Neuronal stem cell (in vitro differentiated cells): ENCODE measurements around the gene GGA3.

Experiments
- DNase-seq: peaks from one replicate; pipeline ENCODE4 v3.0.0-alpha.2; 2013; ENCODE audit warnings: low spot score
- H2AFZ ChIP-seq: one replicate; pipeline ENCODE4 v1.6.1; 2013; ENCODE audit warnings: mild to moderate bottlenecking, low read length, inconsistent platforms
- H2AK5ac ChIP-seq: 2 replicates; pipeline ENCODE4 v1.6.1; 2013; ENCODE audit warnings: low read depth, mild to moderate bottlenecking, inconsistent platforms, low read length, moderate library complexity, mixed read lengths
- H2BK120ac ChIP-seq: 2 replicates; pipeline ENCODE4 v1.6.1; 2013; ENCODE audit warnings: low read depth, mild to moderate bottlenecking, inconsistent platforms, low read length, moderate library complexity, mixed read lengths
- H2BK12ac ChIP-seq: one replicate; pipeline ENCODE4 v1.6.1; 2013; ENCODE audit warnings: low read length, inconsistent platforms
- H2BK15ac ChIP-seq: 2 replicates; pipeline ENCODE4 v1.6.1; 2013; ENCODE audit warnings: mild to moderate bottlenecking, low read length, inconsistent platforms, mixed read lengths
- H2BK5ac ChIP-seq: one replicate; pipeline ENCODE4 v1.6.1; 2013; ENCODE audit warnings: inconsistent platforms, mild to moderate bottlenecking, low read length, moderate library complexity
- H3K14ac ChIP-seq: one replicate; pipeline ENCODE4 v1.6.1; 2013; ENCODE audit warnings: low read length, inconsistent platforms
- H3K18ac ChIP-seq: 2 replicates; pipeline ENCODE4 v1.6.1; 2013; ENCODE audit warnings: low read length, inconsistent platforms
- H3K23ac ChIP-seq: 2 replicates; pipeline ENCODE4 v1.6.1; 2013; ENCODE audit warnings: low read depth, mild to moderate bottlenecking, mixed read lengths, low read length, inconsistent platforms; ENCODE audit not compliant: poor library complexity
- H3K27ac ChIP-seq: replicated peaks from 3 replicates; pipeline ENCODE4 v1.5.1; 2013; ENCODE audit warnings: low read length, inconsistent platforms
- H3K27me3 ChIP-seq, 3 experiments: 2 replicates each; pipeline ENCODE4 v1.6.1; 2013; ENCODE audit warnings: low read length in 3 of 3, mild to moderate bottlenecking in 2 of 3, inconsistent platforms in 1 of 3, low read depth in 1 of 3, mixed read lengths in 1 of 3, moderate library complexity in 1 of 3; ENCODE audit not compliant: control insufficient read depth in 3 of 3, insufficient read depth in 3 of 3
- H3K36me3 ChIP-seq, 2 donors: replicated peaks in 1 of 2; 2 replicates each; pipeline ENCODE4 v1.6.1; 2013; ENCODE audit warnings: low read length in 2 of 2; ENCODE audit not compliant: control insufficient read depth in 2 of 2, insufficient read depth in 2 of 2
- H3K4ac ChIP-seq: 2 replicates; pipeline ENCODE4 v1.6.1; 2013; ENCODE audit warnings: inconsistent platforms, mild to moderate bottlenecking, low read length, moderate library complexity
- H3K4me1 ChIP-seq, 2 donors: 1 replicate in 1 of 2; 2 replicates in 1 of 2; pipeline ENCODE4 v1.6.1; 2013; ENCODE audit warnings: low read length in 2 of 2, low read depth in 1 of 2; ENCODE audit not compliant: control insufficient read depth in 2 of 2, insufficient read depth in 1 of 2
- H3K4me2 ChIP-seq: one replicate; pipeline ENCODE4 v1.6.1; 2013; ENCODE audit warnings: mild to moderate bottlenecking, low read length, inconsistent platforms; ENCODE audit not compliant: insufficient read depth, poor library complexity, severe bottlenecking
- H3K4me3 ChIP-seq, 2 donors: 2 replicates each; pipeline ENCODE4 v1.5.1; 2013; ENCODE audit warnings: low read length in 2 of 2, mild to moderate bottlenecking in 2 of 2, inconsistent platforms in 1 of 2, moderate library complexity in 1 of 2
- H3K79me1 ChIP-seq: one replicate; pipeline ENCODE4 v1.6.1; 2013; ENCODE audit warnings: low read depth, mild to moderate bottlenecking, inconsistent platforms, low read length, moderate library complexity
- H3K9ac ChIP-seq: one replicate; pipeline ENCODE4 v1.6.1; 2013; ENCODE audit warnings: mild to moderate bottlenecking, low read depth, low read length, inconsistent platforms; ENCODE audit not compliant: poor library complexity
- H3K9me3 ChIP-seq, 2 donors: replicated peaks in 1 of 2; 2 replicates each; pipeline versions ENCODE3 to v1.6.1; 2013; ENCODE audit warnings: low read length in 2 of 2, mild to moderate bottlenecking in 2 of 2, inconsistent platforms in 1 of 2, low read depth in 1 of 2, mixed read lengths in 1 of 2, moderate library complexity in 1 of 2; ENCODE audit not compliant: control insufficient read depth in 2 of 2, insufficient read depth in 1 of 2
- H4K8ac ChIP-seq: one replicate; pipeline ENCODE4 v1.6.1; 2013; ENCODE audit warnings: low read depth, mild to moderate bottlenecking, inconsistent platforms, low read length, moderate library complexity
- H4K91ac ChIP-seq: one replicate; pipeline ENCODE4 v1.6.1; 2013; ENCODE audit warnings: low read length, low read depth, mild to moderate bottlenecking, inconsistent platforms; ENCODE audit not compliant: poor library complexity
- WGBS, 2 donors: extraction: QIAGEN DNeasy Blood & Tissue Kit; methylation state at CpG; one replicate each; pipeline ENCODE4 v1.1.7; 2013; ENCODE audit warnings: missing lambda C conversion rate in 2 of 2, mixed read lengths in 1 of 2; ENCODE audit not compliant: insufficient read length in 2 of 2, insufficient replicate concordance in 1 of 2; ENCODE audit errors: extremely low coverage in 2 of 2; 5-methylcytosine and 5-hydroxymethylcytosine counted together

GGA3 gene

DNA sequence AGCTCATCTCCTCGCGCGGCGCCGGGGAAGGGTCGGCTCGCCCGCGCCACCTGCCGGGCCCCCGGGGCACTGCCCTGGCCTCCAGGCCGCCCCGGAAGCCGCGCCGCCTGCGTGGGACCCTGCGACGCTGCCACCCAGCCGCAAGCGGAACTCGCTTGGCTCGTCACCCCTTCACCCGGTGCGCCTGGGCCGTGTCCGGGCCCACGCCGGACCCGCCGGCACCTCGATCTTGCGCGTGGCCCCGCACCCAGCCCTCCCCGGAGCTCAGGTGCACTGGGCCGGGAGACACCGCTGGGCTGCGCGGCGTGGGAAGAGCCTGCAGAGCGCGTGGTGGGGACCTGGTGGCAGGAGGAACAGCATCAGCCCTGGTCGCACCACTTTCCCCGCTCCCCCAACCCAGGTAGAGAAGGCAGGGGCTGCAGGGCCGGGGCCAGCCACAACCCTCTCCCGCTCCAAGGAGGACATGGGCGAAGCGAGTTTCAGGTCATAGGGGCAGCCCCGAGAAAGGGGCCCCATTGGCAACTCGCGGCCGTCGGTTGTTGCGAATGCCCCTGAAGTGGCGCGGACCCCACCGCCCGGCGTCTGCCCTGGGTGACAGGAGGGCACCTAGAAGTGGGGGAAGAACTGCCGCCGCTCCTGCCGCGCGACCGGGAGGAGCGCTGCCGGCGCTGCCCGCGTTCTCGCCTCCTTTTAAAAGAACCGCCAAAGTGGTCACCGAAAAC lies 10.0 kb upstream of the GGA3 start:
- Histone ChIP-seq H2AFZ (peak overlapping the region; percentile 99), H3K18ac (peak overlapping the region; percentile 99), H3K4me2 (peak overlapping the region; percentile 95), H3K27me3 (no peaks in the 10 kb centered on the region), H2BK120ac (no peak overlapping the region), H3K4me1 (peaks cover 3 to 4% of the 10 kb centered on the region in 2 donors), H2BK5ac (peak overlapping the region; percentile 41), H3K4me3 (peak overlapping the region; percentile 95), H3K23ac (peak overlapping the region; percentile 97), H4K8ac (peak overlapping the region; percentile 55), H3K9me3 (no peaks in the 10 kb centered on the region), H3K14ac (peak overlapping the region; percentile 83), H3K27ac (no peak overlapping the region), H3K36me3 (peaks cover 17 to 37% of the 10 kb centered on the region in 2 donors), H3K9ac (peak overlapping the region; percentile 94), H3K79me1 (peaks cover 4% of the 10 kb centered on the region), H3K4ac (peak overlapping the region; percentile 76), H2BK12ac (peak overlapping the region; percentile 93), H2AK5ac (peak overlapping the region; percentile 90), H4K91ac (no peak overlapping the region), H2BK15ac (peak overlapping the region; percentile 94)
- DNase-seq, result peak; percentile 78
- no CpG with 5 or more reads among the region's 74 CpGs for WGBS, 2 donors

- peak within 1 kb of the TSS; percentile 94 for H3K9ac ChIP-seq
- H4K91ac ChIP-seq, result peak within 1 kb of the TSS; percentile 56
- H3K4me2 ChIP-seq, result peak within 1 kb of the TSS; percentile 97
- WGBS, 2 donors, result no CpG with 5 or more reads among the region's 39 CpGs
- peak within 1 kb of the TSS; percentile 83 for H3K14ac ChIP-seq
- peak within 1 kb of the TSS; percentile 33 for H3K27ac ChIP-seq
- H3K36me3 ChIP-seq, result peaks cover 20 to 41% of the 10 kb centered on the region in 2 donors
- no peaks in the 10 kb centered on the region for H3K27me3 ChIP-seq
- peak within 1 kb of the TSS; percentile 55 for H4K8ac ChIP-seq
- H3K23ac ChIP-seq, result peak within 1 kb of the TSS; percentile 97
- H3K79me1 ChIP-seq, result peaks cover 4% of the 10 kb centered on the region
- H3K4ac ChIP-seq, result peak within 1 kb of the TSS; percentile 76
- peak within 1 kb of the TSS; percentile 93 for H2BK12ac ChIP-seq
- H3K18ac ChIP-seq, result peak within 1 kb of the TSS; percentile 99
- no peak within 1 kb of the TSS for H2BK120ac ChIP-seq
- H3K4me3 ChIP-seq, result peak within 1 kb of the TSS; percentile 95
- H2AFZ ChIP-seq, result peak within 1 kb of the TSS; percentile 99
- peak within 1 kb of the TSS; percentile 94 for H2BK15ac ChIP-seq
- no peak for DNase-seq
- H2AK5ac ChIP-seq, result peak within 1 kb of the TSS; percentile 90
- peaks cover 3 to 4% of the 10 kb centered on the region in 2 donors for H3K4me1 ChIP-seq
- peak within 1 kb of the TSS; percentile 41 for H2BK5ac ChIP-seq
- no peaks in the 10 kb centered on the region for H3K9me3 ChIP-seq
Observed at GRCh38 chr17:75270966-75271232, 9.5 kb upstream of the GGA3 start, which contains the start of gene MIF4GD. TSS of gene MIF4GD (minus strand) at chr17:75271231. CDS start at chr17:75270195, 1,036 bp downstream.

- Histone ChIP-seq H2BK120ac (no peak overlapping the region), H3K9ac (peak overlapping the region; percentile 92), H3K4ac (no peak overlapping the region), H3K4me3 (peak overlapping the region; percentile 88 to 95), H2BK12ac (no peak overlapping the region), H3K9me3 (no peaks in the 10 kb centered on the region), H3K18ac (peak overlapping the region; percentile 97), H4K91ac (peak overlapping the region; percentile 56), H3K36me3 (peaks cover 25 to 47% of the 10 kb centered on the region in 2 donors), H3K4me2 (peak overlapping the region; percentile 97), H3K23ac (peak overlapping the region; percentile 97), H3K14ac (peak overlapping the region; percentile 76), H2AK5ac (peak overlapping the region; percentile 86), H2AFZ (peak overlapping the region; percentile 96), H2BK15ac (no peak overlapping the region), H4K8ac (no peak overlapping the region), H2BK5ac (no peak overlapping the region), H3K79me1 (peaks cover 4% of the 10 kb centered on the region), H3K4me1 (peaks cover 3 to 4% of the 10 kb centered on the region in 2 donors), H3K27me3 (no peaks in the 10 kb centered on the region), H3K27ac (peak overlapping the region; percentile 33)
- DNase-seq, result peak; percentile 50
- WGBS, 2 donors, result no CpG with 5 or more reads among the region's 47 CpGs
Observed at GRCh38 chr17:75270218-75270965, 9.0 kb upstream of the GGA3 start.

DNA sequence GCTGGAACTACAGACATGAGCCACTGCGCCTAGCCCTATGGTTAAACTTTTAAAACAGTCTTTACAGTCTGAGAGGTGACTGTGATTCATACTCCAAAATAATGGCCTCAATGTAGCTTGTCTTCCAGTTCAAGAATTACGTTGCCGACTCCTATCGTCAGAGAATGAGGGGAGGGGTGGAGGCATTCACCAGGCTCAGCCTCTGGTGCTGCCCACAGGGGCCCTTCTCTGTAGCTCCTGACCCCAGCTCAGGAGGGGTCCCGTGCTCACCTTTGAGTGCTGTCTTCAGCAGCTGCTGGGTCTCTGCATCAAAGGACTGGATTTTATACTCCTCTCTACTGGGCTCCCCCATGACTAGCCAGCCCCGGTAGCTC lies 8.4 kb upstream of the GGA3 start:
- no peak overlapping the region for H3K4ac ChIP-seq
- H3K27ac ChIP-seq, result no peak overlapping the region
- peak overlapping the region; percentile 76 for H3K14ac ChIP-seq
- H2BK5ac ChIP-seq, result no peak overlapping the region
- H3K27me3 ChIP-seq, result no peaks in the 10 kb centered on the region
- no peak overlapping the region for H4K91ac ChIP-seq
- peaks cover 3 to 4% of the 10 kb centered on the region in 2 donors for H3K4me1 ChIP-seq
- peak overlapping the region; percentile 86 for H2AK5ac ChIP-seq
- peak overlapping the region; percentile 75 for H3K9ac ChIP-seq
- peak overlapping the region; percentile 96 for H2AFZ ChIP-seq
- H3K18ac ChIP-seq, result no peak overlapping the region
- H2BK12ac ChIP-seq, result no peak overlapping the region
- no peak overlapping the region for H4K8ac ChIP-seq
- no peak overlapping the region for H2BK120ac ChIP-seq
- peak overlapping the region; percentile 97 for H3K23ac ChIP-seq
- H3K79me1 ChIP-seq, result peaks cover 4% of the 10 kb centered on the region
- WGBS, 2 donors, result no CpG with 5 or more reads among the region's 6 CpGs
- no peak overlapping the region for H2BK15ac ChIP-seq
- no peaks in the 10 kb centered on the region for H3K9me3 ChIP-seq
- H3K4me3 ChIP-seq, result peak overlapping the region; percentile 88 to 95
- H3K4me2 ChIP-seq, result peak overlapping the region; percentile 97
- H3K36me3 ChIP-seq, result peaks cover 26 to 51% of the 10 kb centered on the region in 2 donors
- DNase-seq, result no peak
